Measurements from ENCODE around the gene GJD4.

DNA sequence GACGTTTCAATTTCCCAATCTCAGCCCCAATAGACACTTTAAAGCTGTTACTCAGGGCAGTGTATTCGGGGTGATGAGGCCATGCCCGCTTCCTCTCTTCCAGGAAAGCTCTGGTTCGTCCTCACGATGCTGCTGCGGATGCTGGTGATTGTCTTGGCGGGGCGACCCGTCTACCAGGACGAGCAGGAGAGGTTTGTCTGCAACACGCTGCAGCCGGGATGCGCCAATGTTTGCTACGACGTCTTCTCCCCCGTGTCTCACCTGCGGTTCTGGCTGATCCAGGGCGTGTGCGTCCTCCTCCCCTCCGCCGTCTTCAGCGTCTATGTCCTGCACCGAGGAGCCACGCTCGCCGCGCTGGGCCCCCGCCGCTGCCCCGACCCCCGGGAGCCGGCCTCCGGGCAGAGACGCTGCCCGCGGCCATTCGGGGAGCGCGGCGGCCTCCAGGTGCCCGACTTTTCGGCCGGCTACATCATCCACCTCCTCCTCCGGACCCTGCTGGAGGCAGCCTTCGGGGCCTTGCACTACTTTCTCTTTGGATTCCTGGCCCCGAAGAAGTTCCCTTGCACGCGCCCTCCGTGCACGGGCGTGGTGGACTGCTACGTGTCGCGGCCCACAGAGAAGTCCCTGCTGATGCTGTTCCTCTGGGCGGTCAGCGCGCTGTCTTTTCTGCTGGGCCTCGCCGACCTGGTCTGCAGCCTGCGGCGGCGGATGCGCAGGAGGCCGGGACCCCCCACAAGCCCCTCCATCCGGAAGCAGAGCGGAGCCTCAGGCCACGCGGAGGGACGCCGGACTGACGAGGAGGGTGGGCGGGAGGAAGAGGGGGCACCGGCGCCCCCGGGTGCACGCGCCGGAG is 2.6 kb downstream of the GJD4 start:
- TF ChIP-seq, protein P1, sequence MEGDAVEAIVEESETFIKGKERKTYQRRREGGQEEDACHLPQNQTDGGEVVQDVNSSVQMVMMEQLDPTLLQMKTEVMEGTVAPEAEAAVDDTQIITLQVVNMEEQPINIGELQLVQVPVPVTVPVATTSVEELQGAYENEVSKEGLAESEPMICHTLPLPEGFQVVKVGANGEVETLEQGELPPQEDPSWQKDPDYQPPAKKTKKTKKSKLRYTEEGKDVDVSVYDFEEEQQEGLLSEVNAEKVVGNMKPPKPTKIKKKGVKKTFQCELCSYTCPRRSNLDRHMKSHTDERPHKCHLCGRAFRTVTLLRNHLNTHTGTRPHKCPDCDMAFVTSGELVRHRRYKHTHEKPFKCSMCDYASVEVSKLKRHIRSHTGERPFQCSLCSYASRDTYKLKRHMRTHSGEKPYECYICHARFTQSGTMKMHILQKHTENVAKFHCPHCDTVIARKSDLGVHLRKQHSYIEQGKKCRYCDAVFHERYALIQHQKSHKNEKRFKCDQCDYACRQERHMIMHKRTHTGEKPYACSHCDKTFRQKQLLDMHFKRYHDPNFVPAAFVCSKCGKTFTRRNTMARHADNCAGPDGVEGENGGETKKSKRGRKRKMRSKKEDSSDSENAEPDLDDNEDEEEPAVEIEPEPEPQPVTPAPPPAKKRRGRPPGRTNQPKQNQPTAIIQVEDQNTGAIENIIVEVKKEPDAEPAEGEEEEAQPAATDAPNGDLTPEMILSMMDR (IDR thresholded peaks at IDR 0.05; ENCODE audit: low read depth, low read length), result no peak
- TF ChIP-seq POLR2A (IDR thresholded peaks at IDR 0.05; ENCODE audit: extremely low read depth, insufficient read length), result no peak
